Epidermal melanocyte (primary cell): ENCODE data around the gene RXRA.
"Not testable (repeated sequence)": the region's sequence is repeated elsewhere in the genome, so short reads cannot be mapped to it uniquely, and the experiment has no call there.

Experiments
- DNase-seq: peaks from one replicate; pipeline ENCODE4 v3.0.0; 2011; ENCODE audit warnings: low spot score; ENCODE audit not compliant: insufficient read length

RXRA gene

GRCh38 chr9:134293611-134294152, 32.6 kb upstream of the RXRA start:
- peak; percentile 51 for DNase-seq

- DNase-seq, result no peak
Observed at GRCh38 chr9:134294153-134295071, 31.8 kb upstream of the RXRA start.

GRCh38 chr9:134295101-134295745, 31.0 kb upstream of the RXRA start:
- DNase-seq, result no peak

- DNase-seq, result no peak
Observed at GRCh38 chr9:134295746-134296250, 30.5 kb upstream of the RXRA start.

DNA sequence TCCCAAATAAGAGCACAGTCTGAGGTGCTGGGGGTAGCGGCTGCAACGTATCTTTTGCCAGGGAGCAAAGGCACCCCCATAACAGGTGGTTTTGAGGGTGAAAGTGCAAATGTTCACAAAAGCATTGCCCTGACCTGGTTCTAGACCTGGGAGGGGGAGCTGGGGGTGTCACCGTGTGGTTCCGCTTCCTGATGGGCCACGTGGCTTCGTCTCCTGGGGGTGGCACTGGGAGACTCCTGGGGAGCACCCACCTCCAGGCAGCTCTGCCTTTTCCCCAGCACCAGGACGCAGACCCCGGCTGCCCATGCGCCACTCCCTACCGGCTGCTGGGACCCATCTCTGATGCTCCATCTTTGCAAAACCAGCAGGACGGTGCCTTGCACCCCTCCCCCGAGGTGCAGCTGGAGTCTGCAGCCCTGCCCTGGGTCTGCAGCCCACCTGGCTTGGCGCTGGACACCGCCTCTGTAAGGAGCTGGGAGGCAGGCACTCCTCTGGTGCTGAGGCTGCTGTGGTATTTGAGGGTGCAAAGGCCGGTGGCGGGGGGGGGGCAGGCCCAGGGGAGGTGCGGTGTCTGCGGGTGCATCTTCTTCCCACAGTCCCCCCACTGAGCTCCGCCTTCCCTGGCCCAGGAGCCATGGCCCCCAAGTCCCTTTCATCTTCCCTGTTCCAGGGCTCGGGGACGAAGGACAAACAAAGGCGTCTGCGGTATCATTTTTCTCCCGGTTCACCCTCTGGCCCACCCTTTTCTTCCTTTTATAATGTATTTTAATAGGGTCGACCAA, 29.8 kb upstream of the RXRA start:
- DNase-seq, result no peak

DNA sequence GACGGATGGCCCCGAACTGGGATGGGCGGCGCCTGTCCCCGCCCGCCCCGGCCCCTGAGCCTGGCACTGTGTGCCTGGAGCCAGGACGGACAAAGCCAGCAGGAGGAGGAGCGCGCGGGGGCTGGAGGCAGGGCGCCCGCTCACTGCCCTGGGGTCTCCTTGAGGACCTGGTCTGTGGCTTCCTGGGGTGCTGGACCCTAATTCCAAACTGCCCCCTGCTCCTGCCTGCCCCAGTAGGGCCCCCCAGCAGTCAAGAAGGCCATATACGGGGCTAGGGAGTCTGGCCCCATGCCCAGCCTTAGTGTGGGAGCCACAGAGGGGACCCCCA, 29.2 kb upstream of the RXRA start:
- DNase-seq, result no peak

DNA sequence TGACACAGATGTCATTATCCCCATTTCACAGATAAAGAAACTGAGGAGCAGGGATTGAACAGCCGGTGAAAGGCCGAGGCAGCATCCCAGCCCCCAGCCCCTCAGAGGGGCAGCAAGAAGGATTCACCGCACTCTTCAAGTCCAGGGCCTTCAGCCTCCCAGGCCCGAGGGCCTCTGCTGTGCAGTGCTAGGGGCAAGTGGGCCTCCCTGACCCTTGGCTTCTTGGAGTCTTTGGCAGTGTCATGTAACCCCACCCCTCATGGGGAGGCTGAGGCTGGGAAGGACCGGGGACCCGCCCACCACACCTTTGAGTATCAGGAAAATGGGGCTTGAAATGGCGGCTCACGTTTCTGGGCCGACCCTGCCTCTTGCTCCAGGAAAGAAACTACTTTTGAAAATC, 28.7 kb upstream of the RXRA start:
- DNase-seq, result no peak

DNA sequence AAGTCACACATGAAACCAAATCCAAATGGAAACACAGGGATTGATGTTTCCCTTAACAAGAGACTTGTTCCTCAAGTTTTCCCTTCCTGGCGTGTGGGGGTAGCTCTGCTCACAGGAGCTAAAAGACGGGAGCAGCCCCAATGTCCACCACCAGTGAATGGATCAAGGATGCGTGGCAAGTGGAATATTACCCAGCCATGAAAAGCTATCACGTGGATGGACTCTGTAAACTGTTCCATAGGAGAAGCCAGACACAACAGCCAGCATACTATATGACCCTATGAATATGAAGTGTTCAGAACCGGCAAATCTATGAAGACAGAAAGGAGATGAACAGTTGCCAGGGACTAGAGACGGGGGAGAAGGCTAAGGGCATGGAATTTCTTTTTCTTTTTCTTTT, 28.3 kb upstream of the RXRA start:
- DNase-seq, result no peak

DNA sequence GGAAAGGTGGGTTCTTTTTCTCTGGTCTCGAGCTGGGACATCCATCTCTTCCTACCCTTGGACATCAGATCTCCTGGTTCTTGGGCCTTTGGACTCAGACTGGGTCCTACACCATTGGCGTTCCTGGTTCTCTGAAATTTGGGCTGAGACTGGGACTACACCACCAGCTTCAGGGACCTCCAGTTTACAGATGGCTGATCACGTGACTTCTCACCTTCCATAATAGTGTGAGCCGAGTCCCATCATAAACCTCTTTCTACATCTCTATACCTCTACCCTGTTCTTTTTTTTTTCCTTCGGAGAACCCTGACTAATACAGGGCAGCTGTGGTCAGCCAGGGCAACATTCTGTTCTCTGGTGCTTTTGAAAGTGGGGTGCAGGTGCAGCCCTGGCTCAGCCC, 27.2 kb upstream of the RXRA start:
- DNase-seq, result no peak

DNA sequence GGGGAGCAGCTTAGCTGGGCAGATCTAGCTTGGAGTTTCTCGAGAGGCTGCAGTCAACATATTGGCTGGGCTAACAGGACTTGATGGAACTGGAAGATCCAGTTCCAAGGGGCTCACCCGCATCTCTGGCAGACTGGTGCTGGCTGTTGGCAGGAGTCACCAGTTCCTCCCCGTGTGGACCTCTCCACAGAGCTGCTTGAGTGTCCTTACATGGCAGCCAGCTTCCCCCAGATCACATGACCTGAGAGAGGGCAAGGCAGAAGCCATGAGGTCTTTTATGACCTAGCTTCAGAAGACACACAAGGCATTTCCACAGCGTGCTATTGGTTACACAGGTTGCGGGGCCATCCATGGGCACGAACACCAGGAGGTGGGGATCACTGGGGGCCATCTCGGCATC, 26.4 kb upstream of the RXRA start:
- DNase-seq, result no peak

DNA sequence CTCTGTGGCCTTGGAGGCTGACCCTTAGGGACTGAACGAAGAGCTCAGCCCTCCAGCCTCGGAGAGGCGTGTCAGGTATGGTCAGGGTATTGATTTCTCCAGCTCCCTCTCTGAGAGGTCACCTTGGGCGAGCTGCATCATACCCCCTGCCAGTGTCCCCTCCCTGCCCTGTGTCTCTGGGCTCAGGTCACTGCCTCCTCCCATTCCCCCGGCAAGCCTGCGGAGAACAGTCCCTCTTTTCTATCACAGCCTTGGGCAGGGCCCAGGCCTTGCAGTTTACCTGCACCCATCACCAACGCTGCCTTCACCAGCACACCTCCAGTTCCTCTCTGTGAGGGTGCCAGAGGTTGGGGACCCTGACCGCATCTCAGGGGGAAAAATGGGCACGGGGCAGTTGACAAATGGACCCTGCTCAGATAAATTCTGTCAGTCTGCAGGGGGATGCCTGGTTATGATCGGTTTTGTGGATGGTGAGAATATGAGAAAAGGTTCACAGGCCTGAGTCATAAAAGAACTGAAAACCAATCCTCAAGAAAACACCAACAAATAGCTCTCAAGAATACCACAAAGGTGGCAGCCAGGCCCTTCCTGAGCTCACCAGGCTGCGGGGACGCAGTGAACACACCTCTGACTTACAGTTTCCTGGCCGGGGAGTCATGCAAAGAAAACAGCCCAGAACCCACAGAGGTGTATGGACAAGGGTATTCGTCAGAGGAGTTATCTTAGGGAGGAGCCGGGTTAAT, 24.7 kb upstream of the RXRA start:
- no peak for DNase-seq

GRCh38 chr9:134302130-134302817, 24.0 kb upstream of the RXRA start:
- no peak for DNase-seq

GRCh38 chr9:134303601-134304000, 22.7 kb upstream of the RXRA start:
- no peak for DNase-seq

- no peak for DNase-seq
Observed at GRCh38 chr9:134304261-134304660, 22.0 kb upstream of the RXRA start.

- DNase-seq, result no peak
Observed at GRCh38 chr9:134304690-134305089, 21.6 kb upstream of the RXRA start.

DNA sequence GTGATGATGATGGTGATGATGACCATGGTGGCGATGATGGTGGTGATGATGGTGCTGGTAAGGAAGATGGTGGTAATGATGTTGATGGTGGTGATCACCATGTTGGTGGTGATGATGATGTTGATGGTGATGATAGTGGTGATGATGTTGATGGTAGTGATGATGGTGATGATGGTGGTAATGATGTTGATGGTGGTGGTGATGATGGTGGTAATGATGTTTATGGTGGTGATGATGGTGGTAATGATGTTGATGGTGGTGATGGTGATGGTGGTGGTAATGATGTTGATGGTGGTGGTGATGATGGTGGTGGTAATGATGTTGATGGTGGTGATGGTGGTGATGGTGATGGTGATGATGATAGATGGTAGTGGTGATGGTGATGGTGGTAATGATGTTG, 20.7 kb upstream of the RXRA start:
- no peak for DNase-seq

DNA sequence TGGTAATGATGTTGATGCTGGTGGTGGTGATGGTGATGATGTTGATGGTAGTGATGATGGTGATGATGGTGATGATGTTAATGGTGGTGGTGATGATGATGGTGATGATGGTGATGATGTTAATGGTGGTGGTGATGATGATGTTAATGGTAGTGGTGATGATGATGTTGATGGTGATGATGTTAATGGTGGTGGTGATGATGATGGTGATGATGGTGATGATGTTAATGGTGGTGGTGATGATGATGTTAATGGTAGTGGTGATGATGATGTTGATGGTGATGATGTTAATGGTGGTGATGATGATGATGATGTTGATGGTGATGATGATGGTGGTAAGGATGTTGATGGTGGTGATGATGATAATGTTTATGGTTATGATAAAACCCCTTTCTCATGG, 20.2 kb upstream of the RXRA start:
- not testable (repeated sequence) for DNase-seq

DNA sequence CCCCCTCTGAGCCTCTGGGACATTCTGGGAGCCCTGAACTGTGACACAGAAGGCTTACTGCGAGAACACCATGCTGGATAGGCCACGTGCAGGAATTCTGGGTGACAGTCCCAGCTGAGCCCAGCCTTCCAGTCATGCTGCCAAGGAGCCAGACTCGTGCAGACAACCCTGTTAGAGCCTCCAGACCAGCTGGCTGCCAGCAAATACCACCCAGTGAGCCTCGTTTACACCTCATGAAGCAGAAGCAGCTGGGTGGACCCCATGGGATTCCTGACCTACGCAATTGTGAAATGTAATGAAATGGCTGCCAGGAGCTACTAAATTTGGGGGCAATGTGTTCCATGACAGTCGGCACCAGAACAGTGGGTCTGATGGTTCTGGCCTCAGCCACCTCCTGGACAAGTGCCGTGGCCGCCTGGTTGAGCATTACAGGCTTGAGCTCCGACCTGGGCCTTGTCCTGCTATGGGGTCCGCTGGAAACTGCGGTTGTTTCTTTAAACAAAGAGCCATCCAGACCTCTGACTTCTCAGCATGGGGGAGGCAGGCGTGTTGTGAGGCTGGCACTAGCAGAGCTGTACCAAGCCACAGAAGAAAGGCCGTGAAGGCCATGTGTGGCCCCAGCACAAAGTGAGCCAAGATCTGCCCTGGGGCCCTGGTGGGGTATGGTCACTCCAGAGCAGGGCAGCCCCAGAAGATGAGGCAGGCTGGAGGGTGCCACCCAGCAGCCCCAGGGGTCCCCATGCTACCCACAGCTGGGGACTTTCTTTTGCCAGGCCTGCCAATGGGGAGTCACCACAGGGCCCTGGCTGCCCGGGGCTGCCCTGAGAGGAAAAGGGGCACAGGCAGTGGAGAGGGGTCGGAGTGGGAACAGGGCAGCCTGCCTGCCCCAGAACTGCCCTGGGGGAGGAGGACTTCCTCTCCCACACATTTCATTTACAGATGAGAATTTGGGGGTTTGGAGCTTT, 19.3 kb upstream of the RXRA start:
- DNase-seq, result no peak
